Activated T-helper 1 cell treated with anti-CD3 and anti-CD28 coated beads, Interleukin-12 subunit alpha, Interleukin-12 subunit beta, Interleukin-2, Interleukin-4 antibody, amounts not matched to agents 30 ng/mL and 10 ng/mL and 1 ng/mL, durations not matched to agents 14 hours and 24 hours and 36 hours (primary cell): ENCODE data around the gene IL36A. TPM values are rescaled to one million over a fixed set of nuclear protein-coding genes. Genes with fewer than 3 reads are reported as not detected.

Experiments used
- DNase-seq: peaks from one replicate; pipeline ENCODE4 v3.0.0; 2021; ENCODE audit warnings: low spot score
- H3K27ac Mint-ChIP-seq: one replicate; pipeline ENCODE4 v1.8.0; 2021; ENCODE audit warnings: mild to moderate bottlenecking, mixed read lengths
- H3K27me3 Mint-ChIP-seq: one replicate; pipeline ENCODE4 v1.8.0; 2022; ENCODE audit warnings: mild to moderate bottlenecking, moderate library complexity, mixed read lengths; ENCODE audit not compliant: insufficient read depth
- H3K36me3 Mint-ChIP-seq: one replicate; pipeline ENCODE4 v1.8.0; 2021; ENCODE audit warnings: low read depth, mixed read lengths
- H3K4me1 Mint-ChIP-seq: one replicate; pipeline ENCODE4 v1.8.0; 2021; ENCODE audit warnings: low read depth, mixed read lengths
- H3K4me3 Mint-ChIP-seq: one replicate; pipeline ENCODE4 v1.8.0; 2021; ENCODE audit warnings: mild to moderate bottlenecking, moderate library complexity, mixed read lengths
- H3K9me3 Mint-ChIP-seq: one replicate; pipeline ENCODE4 v1.8.0; 2021; ENCODE audit warnings: mixed read lengths
- intact Hi-C: fragments of 100-400 bp; cut with micrococcal nuclease; formaldehyde crosslinking; loops from one replicate; pipeline ENCODE4 v1.15.1; 2024
- total RNA-seq: library from RNA; stranded (reverse); gene quantifications from 2 replicates; pipeline ENCODE4 v1.2.3, GENCODE V29; 2022

IL36A gene
- total RNA-seq, 1 donor from 2014 or later: not detected

GRCh38 chr2:113036763-113037162 is 31.5 kb downstream of the IL36A start:
- no peak for DNase-seq
- Mint-ChIP-seq H3K4me3 (no peak overlapping the region), H3K36me3 (no peaks in the 10 kb centered on the region), H3K27ac (no peak overlapping the region), H3K27me3 (peaks cover 15% of the 10 kb centered on the region), H3K4me1 (no peaks in the 10 kb centered on the region), H3K9me3 (no peaks in the 10 kb centered on the region)
- intact Hi-C loops: no loop called here

- Mint-ChIP-seq H3K4me3 (no peak overlapping the region), H3K9me3 (no peaks in the 10 kb centered on the region), H3K27me3 (peaks cover 27% of the 10 kb centered on the region), H3K4me1 (no peaks in the 10 kb centered on the region), H3K36me3 (no peaks in the 10 kb centered on the region), H3K27ac (no peak overlapping the region)
- intact Hi-C loops: no loop called here
- no peak for DNase-seq
These were observed 33.0 kb downstream of the IL36A start for GRCh38 chr2:113038291-113038690.

GRCh38 chr2:113039158-113039557 is 33.9 kb downstream of the IL36A start:
- no peak for DNase-seq
- H3K36me3 Mint-ChIP-seq: no peaks in the 10 kb centered on the region
- no peaks in the 10 kb centered on the region for H3K9me3 Mint-ChIP-seq
- no peak overlapping the region for H3K27ac Mint-ChIP-seq
- H3K4me3 Mint-ChIP-seq: no peak overlapping the region
- intact Hi-C loops: no loop called here
- H3K27me3 Mint-ChIP-seq: peaks cover 33% of the 10 kb centered on the region
- H3K4me1 Mint-ChIP-seq: no peaks in the 10 kb centered on the region

GRCh38 chr2:113039719-113040118 is 34.5 kb downstream of the IL36A start:
- H3K4me3 Mint-ChIP-seq: no peak overlapping the region
- intact Hi-C loops: no loop called here
- H3K9me3 Mint-ChIP-seq: no peaks in the 10 kb centered on the region

GRCh38 chr2:113041871-113042270 is 36.6 kb downstream of the IL36A start:
- Mint-ChIP-seq H3K4me1 (no peaks in the 10 kb centered on the region), H3K4me3 (no peak overlapping the region), H3K36me3 (no peaks in the 10 kb centered on the region), H3K9me3 (no peaks in the 10 kb centered on the region), H3K27me3 (peaks cover 35% of the 10 kb centered on the region), H3K27ac (no peak overlapping the region)
- no peak for DNase-seq
- intact Hi-C loops: no loop called here

More at GRCh38 chr2:113039719-113040118, 34.5 kb downstream of the IL36A start:
- no peaks in the 10 kb centered on the region for H3K36me3 Mint-ChIP-seq
- no peaks in the 10 kb centered on the region for H3K4me1 Mint-ChIP-seq
- no peak for DNase-seq
- H3K27ac Mint-ChIP-seq: no peak overlapping the region
- H3K27me3 Mint-ChIP-seq: peaks cover 33% of the 10 kb centered on the region

- intact Hi-C loops: no loop called here
- no peak overlapping the region for H3K4me3 Mint-ChIP-seq
- DNase-seq: no peak
- no peak overlapping the region for H3K27ac Mint-ChIP-seq
- no peaks in the 10 kb centered on the region for H3K4me1 Mint-ChIP-seq
- H3K36me3 Mint-ChIP-seq: peaks cover 2% of the 10 kb centered on the region
- H3K27me3 Mint-ChIP-seq: peaks cover 23% of the 10 kb centered on the region
- H3K9me3 Mint-ChIP-seq: peaks cover 3% of the 10 kb centered on the region
These were observed 41.2 kb downstream of the IL36A start for GRCh38 chr2:113046465-113046864.

GRCh38 chr2:113050921-113051895 is 45.9 kb downstream of the IL36A start:
- Mint-ChIP-seq H3K4me1 (no peaks in the 10 kb centered on the region), H3K27ac (no peak overlapping the region)

GRCh38 chr2:113052396-113052917 is 47.2 kb downstream of the IL36A start, which contains the start of gene IL36B:
Gene IL36B, minus strand, starts transcription at chr2:113052867.
- no peak within 1 kb of the TSS for H3K4me3 Mint-ChIP-seq
- peaks cover 8% of the 10 kb centered on the region for H3K36me3 Mint-ChIP-seq
- H3K27me3 Mint-ChIP-seq: no peaks in the 10 kb centered on the region
- H3K27ac Mint-ChIP-seq: no peak within 1 kb of the TSS
- H3K4me1 Mint-ChIP-seq: no peaks in the 10 kb centered on the region
- peaks cover 32% of the 10 kb centered on the region for H3K9me3 Mint-ChIP-seq
- intact Hi-C loops: no loop called here
- DNase-seq: no peak

More at GRCh38 chr2:113050921-113051895, 45.9 kb downstream of the IL36A start:
- intact Hi-C loops: no loop called here
- H3K36me3 Mint-ChIP-seq: peaks cover 8% of the 10 kb centered on the region
- H3K9me3 Mint-ChIP-seq: peaks cover 30% of the 10 kb centered on the region
- H3K4me3 Mint-ChIP-seq: no peak overlapping the region
- no peaks in the 10 kb centered on the region for H3K27me3 Mint-ChIP-seq
- no peak for DNase-seq

- no peak overlapping the region for H3K27ac Mint-ChIP-seq
- peaks cover 3% of the 10 kb centered on the region for H3K27me3 Mint-ChIP-seq
- H3K36me3 Mint-ChIP-seq: peaks cover 8% of the 10 kb centered on the region
- no peak overlapping the region for H3K4me3 Mint-ChIP-seq
- peaks cover 32% of the 10 kb centered on the region for H3K9me3 Mint-ChIP-seq
- intact Hi-C loops: no loop called here
- no peaks in the 10 kb centered on the region for H3K4me1 Mint-ChIP-seq
- no peak for DNase-seq
These were observed 48.4 kb downstream of the IL36A start for GRCh38 chr2:113053666-113054065.

GRCh38 chr2:113054066-113054465 is 48.8 kb downstream of the IL36A start:
- intact Hi-C loops: no loop called here
- peaks cover 3% of the 10 kb centered on the region for H3K27me3 Mint-ChIP-seq
- H3K4me3 Mint-ChIP-seq: no peak overlapping the region
- H3K9me3 Mint-ChIP-seq: peaks cover 32% of the 10 kb centered on the region
- no peak for DNase-seq
- no peak overlapping the region for H3K27ac Mint-ChIP-seq
- H3K4me1 Mint-ChIP-seq: no peaks in the 10 kb centered on the region
- H3K36me3 Mint-ChIP-seq: peaks cover 8% of the 10 kb centered on the region

- no peaks in the 10 kb centered on the region for H3K4me1 Mint-ChIP-seq
- DNase-seq: no peak
- intact Hi-C loops: no loop called here
- no peak overlapping the region for H3K4me3 Mint-ChIP-seq
- H3K27ac Mint-ChIP-seq: no peak overlapping the region
- peaks cover 3% of the 10 kb centered on the region for H3K27me3 Mint-ChIP-seq
- H3K9me3 Mint-ChIP-seq: peaks cover 30% of the 10 kb centered on the region
- H3K36me3 Mint-ChIP-seq: peaks cover 7% of the 10 kb centered on the region
These were observed 51.3 kb downstream of the IL36A start for GRCh38 chr2:113056521-113056920.

GRCh38 chr2:113057117-113057516 is 51.9 kb downstream of the IL36A start:
- H3K27me3 Mint-ChIP-seq: peaks cover 3% of the 10 kb centered on the region
- peaks cover 30% of the 10 kb centered on the region for H3K9me3 Mint-ChIP-seq
- peaks cover 7% of the 10 kb centered on the region for H3K36me3 Mint-ChIP-seq
- intact Hi-C loops: no loop called here
- H3K4me1 Mint-ChIP-seq: no peaks in the 10 kb centered on the region
- DNase-seq: no peak
- no peak overlapping the region for H3K4me3 Mint-ChIP-seq
- no peak overlapping the region for H3K27ac Mint-ChIP-seq
